A549 (cell line): ENCODE measurements around the gene MARF1. TPM values are rescaled to one million over a fixed set of nuclear protein-coding genes. Genes with fewer than 3 reads are reported as not detected.

Source experiments
- ATAC-seq, 2 experiments: fragments of 200-7000 bp in 1 of 2; fragments of >200 bp in 1 of 2; cut with Nextera tagmentation in 1 of 2; cut with Tn5 transposase in 1 of 2; 3 replicates each; pipeline versions ENCODE4 v1.8.0 to v1.9.1; 2018 to 2020; ENCODE audit warnings: mild to moderate bottlenecking in 1 of 2, moderate library complexity in 1 of 2
- CTCF ChIA-PET: fragments of 300-600 bp; sonication (Branson Sonifier 250); formaldehyde crosslinking; extraction: SDS; loops from one replicate; lab custom pipeline; 2021; ENCODE audit warnings: antibody characterized with exemption, inconsistent platforms; lab: Yijun Ruan, JAX
- POLR2A ChIA-PET: fragments of 350-600 bp; formaldehyde crosslinking; extraction: SDS; loops from one replicate; lab custom pipeline; 2021; ENCODE audit warnings: antibody characterized with exemption, inconsistent platforms; lab: Yijun Ruan, JAX
- DNase-seq, 2 experiments: peaks; one replicate each; pipeline versions ENCODE4 v3.0.0 to v3.0.0-alpha.2; 2011 to 2016; ENCODE audit warnings: low read depth in 1 of 2, low spot score in 1 of 2
- FAIRE-seq: peaks from 2 replicates; lab custom pipeline; 2011; peaks lifted over from hg19 to GRCh38; lab: Jason Lieb, UNC
- H3K27ac ChIP-seq, 2 experiments: fragments of >200 bp; sonication (Bioruptor Twin); formaldehyde crosslinking; 3 replicates each; pipeline ENCODE4 v1.5.1; 2016 to 2017
- H3K4me1 ChIP-seq: fragments of >200 bp; sonication (Bioruptor Twin); formaldehyde crosslinking; 3 replicates; pipeline ENCODE4 v1.6.1; 2016
- H3K4me2 ChIP-seq: fragments of >200 bp; sonication (Bioruptor Twin); formaldehyde crosslinking; 3 replicates; pipeline ENCODE4 v1.6.1; 2016
- H3K4me3 ChIP-seq: fragments of >200 bp; sonication (Bioruptor Twin); formaldehyde crosslinking; 3 replicates; pipeline ENCODE4 v1.5.1; 2016
- H3K9me3 ChIP-seq: fragments of >200 bp; sonication (Bioruptor Twin); formaldehyde crosslinking; 3 replicates; pipeline ENCODE4 v1.6.1; 2016
- ATOH8 ChIP-seq: fragments of 250-450 bp; sonication (Bioruptor Pico); IDR thresholded peaks from 2 replicates; pipeline ENCODE4 v1.5.0; 2020; ENCODE audit warnings: low read depth, mild to moderate bottlenecking, moderate library complexity
- BCL3 ChIP-seq: fragments of >200 bp; sonication (Bioruptor Twin); formaldehyde crosslinking; IDR thresholded peaks from 3 replicates; pipeline ENCODE4 v1.6.1; 2016
- CBX2 ChIP-seq: fragments of 200-600 bp; sonication (generic); IDR thresholded peaks from 2 replicates; pipeline ENCODE4 v1.6.1; 2016; ENCODE audit warnings: low read depth, mild to moderate bottlenecking, borderline replicate concordance
- CEBPB ChIP-seq, 2 experiments: fragments of >200 bp in 1 of 2; sonication (Bioruptor Twin) in 1 of 2; formaldehyde crosslinking in 1 of 2; IDR thresholded peaks; 2 replicates each; pipeline ENCODE4 v1.6.1; 2012 to 2016
- CHD2 ChIP-seq: fragments of 150-350 bp; IDR thresholded peaks from 2 replicates; pipeline ENCODE4 v1.6.1; 2014; ENCODE audit warnings: low read length; ENCODE audit not compliant: partially characterized antibody
- CTCF ChIP-seq: fragments of >200 bp; sonication (Bioruptor Twin); formaldehyde crosslinking; IDR thresholded peaks from 3 replicates; pipeline ENCODE4 v1.5.1; 2016
- E2F6 ChIP-seq: IDR thresholded peaks from 2 replicates; pipeline ENCODE4 v1.6.1; 2012; ENCODE audit warnings: low read depth, borderline replicate concordance
- ESRRA ChIP-seq: fragments of 150-350 bp; IDR thresholded peaks from 2 replicates; pipeline ENCODE4 v1.6.1; 2014; ENCODE audit warnings: mild to moderate bottlenecking, low read length, borderline replicate concordance
- HES2 ChIP-seq: fragments of >200 bp; sonication (Bioruptor Twin); formaldehyde crosslinking; IDR thresholded peaks from 2 replicates; pipeline ENCODE4 v1.6.1; 2016
- HEYL ChIP-seq: fragments of 250-450 bp; sonication (Bioruptor Pico); IDR thresholded peaks from 2 replicates; pipeline ENCODE4 v1.8.0; 2021; ENCODE audit warnings: mild to moderate bottlenecking, moderate library complexity
- HOXA7 ChIP-seq: fragments of 250-450 bp; sonication (Bioruptor Pico); IDR thresholded peaks from 2 replicates; pipeline ENCODE4 v1.5.0; 2020; ENCODE audit warnings: mild to moderate bottlenecking, moderate library complexity
- HOXB5 ChIP-seq: fragments of 250-450 bp; sonication (Bioruptor Pico); IDR thresholded peaks from 2 replicates; pipeline ENCODE4 v1.5.0; 2020; ENCODE audit warnings: mild to moderate bottlenecking, moderate library complexity
- JUNB ChIP-seq: fragments of >200 bp; sonication (Bioruptor Twin); formaldehyde crosslinking; IDR thresholded peaks from 2 replicates; pipeline ENCODE4 v1.6.1; 2016
- KDM1A ChIP-seq: fragments of 200-600 bp; sonication (generic); IDR thresholded peaks from 2 replicates; pipeline ENCODE4 v1.6.1; 2016; ENCODE audit warnings: low read depth, mild to moderate bottlenecking
- MAX ChIP-seq: IDR thresholded peaks from 2 replicates; pipeline ENCODE4 v1.6.1; 2012
- MYC ChIP-seq: IDR thresholded peaks from 2 replicates; pipeline ENCODE4 v1.6.1; 2012; ENCODE audit warnings: mild to moderate bottlenecking, inconsistent platforms, low read length, improper control_type of control experiment, borderline replicate concordance
- POLR2A ChIP-seq: IDR thresholded peaks from 2 replicates; pipeline ENCODE4 v1.6.1; 2012; ENCODE audit warnings: mild to moderate bottlenecking, low read length
- RAD21 ChIP-seq, 2 experiments: fragments of >200 bp in 1 of 2; sonication (Bioruptor Twin) in 1 of 2; formaldehyde crosslinking in 1 of 2; IDR thresholded peaks in 1 of 2; conservative IDR thresholded peaks in 1 of 2; 2 replicates in 1 of 2; 3 replicates in 1 of 2; pipeline ENCODE4 v1.6.1; 2012 to 2018; ENCODE audit warnings: inconsistent platforms in 1 of 2
- RCOR1 ChIP-seq: fragments of 150-350 bp; IDR thresholded peaks from 2 replicates; pipeline ENCODE4 v1.6.1; 2014; ENCODE audit warnings: antibody characterized with exemption, low read length, low read depth
- RFX5 ChIP-seq: fragments of 450-650 bp; IDR thresholded peaks from 2 replicates; pipeline ENCODE4 v1.7.1; 2014; ENCODE audit warnings: antibody characterized with exemption, mild to moderate bottlenecking, moderate library complexity
- SMC3 ChIP-seq: fragments of >200 bp; sonication (Bioruptor Twin); formaldehyde crosslinking; IDR thresholded peaks from 3 replicates; pipeline ENCODE4 v1.6.1; 2018; ENCODE audit warnings: inconsistent platforms
- SREBF2 ChIP-seq: fragments of 450-650 bp; IDR thresholded peaks from 2 replicates; pipeline ENCODE4 v1.6.1; 2014; ENCODE audit warnings: mild to moderate bottlenecking, moderate library complexity
- TFCP2L1 ChIP-seq: fragments of 250-450 bp; sonication (Bioruptor Pico); IDR thresholded peaks from 2 replicates; pipeline ENCODE4 v1.5.0; 2021; ENCODE audit warnings: mild to moderate bottlenecking
- TP53 ChIP-seq: fragments of 250-450 bp; sonication (Bioruptor Pico); IDR thresholded peaks from 2 replicates; pipeline ENCODE4 v1.5.0; 2021; ENCODE audit warnings: mild to moderate bottlenecking, moderate library complexity
- USF2 ChIP-seq: fragments of 450-650 bp; IDR thresholded peaks from 2 replicates; pipeline ENCODE4 v1.6.1; 2014; ENCODE audit warnings: antibody characterized with exemption
- ZC3H11A ChIP-seq: fragments of 450-650 bp; IDR thresholded peaks from 2 replicates; pipeline ENCODE4 v1.6.1; 2014; ENCODE audit warnings: antibody characterized with exemption, mild to moderate bottlenecking
- ZSCAN20 ChIP-seq: fragments of 250-450 bp; sonication (Bioruptor Pico); IDR thresholded peaks from 2 replicates; pipeline ENCODE4 v1.8.0; 2022; ENCODE audit warnings: mild to moderate bottlenecking, moderate library complexity
- WGBS: methylation state at CpG from one replicate; pipeline ENCODE4 v1.1.6; 2017; ENCODE audit errors: missing lambda C conversion rate; 5-methylcytosine and 5-hydroxymethylcytosine counted together
- polyA plus RNA-seq, 4 experiments: library from polyadenylated mRNA; depleted of rRNA in 3 of 4; stranded (reverse); fragments of >200 nt; fragmentation: RNase III in 1 of 4; extraction: RNeasy Plus Mini Kit Qiagen cat#74134 plus additional on column Dnase treatment in 1 of 4; gene quantifications; 2 replicates in 3 of 4; 3 replicates in 1 of 4; pipeline ENCODE4 v1.2.3, GENCODE V29; 2011 to 2017

Gene MARF1
- polyA plus RNA-seq, 2 of the 4 experiments (the other 2 are of a cell fraction): 11.6 to 28.2 TPM

- H3K9me3 ChIP-seq: no peaks in the 10 kb centered on the region
- H3K27ac ChIP-seq: no peak overlapping the region
- CTCF ChIA-PET: no interaction called here
- FAIRE-seq (no peak), ATAC-seq (no peak), DNase-seq (no peak)
- POLR2A ChIA-PET: no interaction called here
- no peak overlapping the region for H3K4me2 ChIP-seq
- 0 out of 3 replicates have a peak, but pooled peaks cover 4% of the 10 kb centered on the region for H3K4me1 ChIP-seq
- H3K4me3 ChIP-seq: no peak overlapping the region
- WGBS: 80% methylated on average over 7 of the region's 7 CpGs
- TF ChIP-seq ATOH8 (CRISPR knock-in tag): no peak
- TF ChIP-seq CTCF: no peak
- no peak for TF ChIP-seq MAX
- TF ChIP-seq SREBF2: no peak
- TF ChIP-seq POLR2A: no peak
- no peak for TF ChIP-seq TFCP2L1 (CRISPR knock-in tag)
- TF ChIP-seq HOXA7 (CRISPR knock-in tag): no peak
- TF ChIP-seq HOXB5 (CRISPR knock-in tag): no peak
- no peak for TF ChIP-seq BCL3
- TF ChIP-seq MYC: no peak
- no peak for TF ChIP-seq ZSCAN20
- no peak for TF ChIP-seq RFX5
Measured at GRCh38 chr16:15611610-15612009, 31.3 kb downstream of the MARF1 start.

GRCh38 chr16:15610369-15610871, 32.5 kb downstream of the MARF1 start:
- no peak for DNase-seq
- H3K4me1 ChIP-seq: 0 out of 3 replicates have a peak, but pooled peaks cover 4% of the 10 kb centered on the region
- no peak overlapping the region for H3K4me2 ChIP-seq
- no peak for ATAC-seq
- no peaks in the 10 kb centered on the region for H3K9me3 ChIP-seq
- FAIRE-seq: no peak
- H3K4me3 ChIP-seq: no peak overlapping the region
- WGBS: 79% methylated on average over 10 of the region's 10 CpGs
- TF ChIP-seq CTCF (no peak), ESRRA (no peak), E2F6 (no peak), HES2 (no peak), RAD21 (conservative IDR thresholded peaks at IDR 0.05 in 1 of 2, IDR thresholded peaks at IDR 0.05 in 1 of 2) (no peak), TP53 (no peak), ZSCAN20 (no peak), RCOR1 (no peak), CBX2 (no peak), SMC3 (no peak), HEYL (CRISPR knock-in tag) (no peak), POLR2A (no peak), CEBPB (IDR thresholded peaks at IDR 0.05) (no peak), KDM1A (no peak), ATOH8 (CRISPR knock-in tag) (no peak), BCL3 (no peak), USF2 (no peak), CHD2 (no peak), JUNB (no peak), ZC3H11A (no peak)
- TF ChIP-seq, all 56 proteins: peak for 0
- no peak overlapping the region for H3K27ac ChIP-seq
- ChIA-PET CTCF (no interaction called here), POLR2A (no interaction called here)
